Measurements from ENCODE around the gene PDPK1. TPM values are rescaled to one million over a fixed set of nuclear protein-coding genes. Genes with fewer than 3 reads are reported as not detected.
"Not testable (repeated sequence)": the region's sequence is repeated elsewhere in the genome, so short reads cannot be mapped to it uniquely, and the experiment has no call there.

PDPK1 gene
- total RNA-seq, 1 donor from 2014 or later, result 27.0 TPM

DNA sequence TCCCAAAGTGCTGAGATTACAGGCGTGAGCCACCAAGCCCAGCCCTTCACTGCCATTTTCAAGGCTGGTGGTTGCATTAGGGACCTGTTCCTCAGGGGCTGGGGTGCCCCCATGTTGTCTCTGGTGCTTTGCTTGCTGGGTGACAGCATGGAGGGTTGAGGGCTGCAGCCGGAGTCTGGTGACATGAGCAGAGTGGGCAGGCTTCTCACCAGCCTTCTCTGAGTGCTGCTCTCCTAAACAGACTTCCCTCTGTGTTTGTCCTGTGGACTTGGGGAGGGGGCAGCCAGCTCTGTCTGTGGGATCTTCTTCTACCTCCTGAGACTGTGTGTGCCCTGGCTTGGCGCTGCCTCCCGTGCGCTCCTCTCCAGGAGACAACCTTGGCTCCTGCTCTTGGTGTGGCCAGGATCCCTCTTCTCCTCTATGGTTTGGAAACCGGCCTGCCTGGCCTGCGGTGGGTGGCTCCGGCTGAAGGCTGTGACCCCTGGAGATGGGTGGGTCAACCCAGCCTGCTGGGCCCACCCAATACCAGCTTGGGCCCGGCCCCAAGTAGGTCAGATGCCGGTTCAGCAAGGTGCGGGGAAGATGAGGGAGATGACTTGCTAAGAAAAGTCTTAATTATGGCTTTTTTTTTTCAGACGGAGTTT lies 72.1 kb downstream of the PDPK1 start:
- DNase-seq (ENCODE audit: low read depth), result no peak
- TF ChIP-seq, protein P1, sequence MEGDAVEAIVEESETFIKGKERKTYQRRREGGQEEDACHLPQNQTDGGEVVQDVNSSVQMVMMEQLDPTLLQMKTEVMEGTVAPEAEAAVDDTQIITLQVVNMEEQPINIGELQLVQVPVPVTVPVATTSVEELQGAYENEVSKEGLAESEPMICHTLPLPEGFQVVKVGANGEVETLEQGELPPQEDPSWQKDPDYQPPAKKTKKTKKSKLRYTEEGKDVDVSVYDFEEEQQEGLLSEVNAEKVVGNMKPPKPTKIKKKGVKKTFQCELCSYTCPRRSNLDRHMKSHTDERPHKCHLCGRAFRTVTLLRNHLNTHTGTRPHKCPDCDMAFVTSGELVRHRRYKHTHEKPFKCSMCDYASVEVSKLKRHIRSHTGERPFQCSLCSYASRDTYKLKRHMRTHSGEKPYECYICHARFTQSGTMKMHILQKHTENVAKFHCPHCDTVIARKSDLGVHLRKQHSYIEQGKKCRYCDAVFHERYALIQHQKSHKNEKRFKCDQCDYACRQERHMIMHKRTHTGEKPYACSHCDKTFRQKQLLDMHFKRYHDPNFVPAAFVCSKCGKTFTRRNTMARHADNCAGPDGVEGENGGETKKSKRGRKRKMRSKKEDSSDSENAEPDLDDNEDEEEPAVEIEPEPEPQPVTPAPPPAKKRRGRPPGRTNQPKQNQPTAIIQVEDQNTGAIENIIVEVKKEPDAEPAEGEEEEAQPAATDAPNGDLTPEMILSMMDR (IDR thresholded peaks at IDR 0.05; ENCODE audit: insufficient read depth, low read length, poor library complexity, severe bottlenecking), result no peak
- Histone ChIP-seq H3K4me3 (ENCODE audit: low read depth, low read length) (no peak overlapping the region), H3K27me3 (ENCODE audit: control insufficient read depth, insufficient read depth, low read length) (no peaks in the 10 kb centered on the region), H3K36me3 (ENCODE audit: control insufficient read depth, insufficient read depth, low read length) (no peaks in the 10 kb centered on the region)

DNA sequence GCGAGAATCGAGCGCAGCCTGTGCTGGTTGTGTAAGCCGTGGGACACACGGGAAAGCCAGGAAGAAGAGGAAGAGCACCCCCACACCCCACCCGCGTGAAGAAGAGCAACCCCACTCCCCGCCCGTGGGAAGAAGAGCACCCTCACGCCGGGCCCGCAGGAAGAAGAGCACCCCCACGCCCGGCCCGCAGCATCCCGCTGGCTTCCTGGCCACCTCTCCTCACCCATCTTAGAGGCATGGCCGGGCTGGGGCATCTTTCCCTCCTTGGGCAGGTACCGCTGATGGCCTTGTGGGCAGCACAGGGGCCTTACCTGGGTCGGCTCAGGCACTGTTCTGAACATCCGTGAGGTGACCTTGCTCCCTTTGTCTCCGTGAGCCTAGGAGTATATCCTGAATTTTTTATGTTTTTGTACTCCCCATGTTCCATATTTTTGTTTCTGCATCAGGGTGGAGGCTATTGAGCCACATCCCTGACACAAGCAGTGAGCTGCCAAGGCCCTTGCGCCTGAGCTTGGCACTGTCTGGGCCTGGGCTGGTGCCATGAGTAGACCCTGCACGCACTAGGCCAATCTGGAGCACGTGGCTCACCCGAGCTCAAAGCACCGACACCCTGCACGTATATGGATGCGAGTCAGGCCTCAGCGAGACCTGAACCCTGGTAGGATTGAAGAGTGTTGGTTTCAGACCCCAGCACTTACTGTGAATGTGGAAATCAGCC lies 73.1 kb downstream of the PDPK1 start:
- DNase-seq (ENCODE audit: low read depth), result no peak

DNA sequence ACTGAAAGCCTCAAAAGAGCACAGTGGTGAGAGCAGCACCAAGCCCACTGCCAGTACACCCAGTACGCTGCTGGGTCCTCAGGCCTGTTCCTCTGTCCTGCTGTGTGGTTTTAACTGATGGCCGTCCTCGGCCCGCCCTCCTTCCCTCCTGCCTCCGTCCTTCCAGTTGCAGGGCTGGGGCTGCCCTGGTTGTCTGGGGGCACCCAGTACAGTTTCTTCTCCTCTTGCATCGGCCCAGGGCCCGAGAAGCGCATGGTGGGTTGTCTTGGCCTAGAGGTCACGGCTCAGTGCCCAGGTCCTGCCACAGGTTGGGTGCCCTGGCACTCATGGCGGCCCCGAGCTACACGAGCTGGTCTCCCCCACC lies 73.7 kb downstream of the PDPK1 start:
- TF ChIP-seq, protein P1 (IDR thresholded peaks at IDR 0.05; ENCODE audit: insufficient read depth, low read length, poor library complexity, severe bottlenecking), result no peak
- H3K27me3 ChIP-seq (ENCODE audit: control insufficient read depth, insufficient read depth, low read length), result no peaks in the 10 kb centered on the region
- no peak for DNase-seq (ENCODE audit: low read depth)
- H3K4me3 ChIP-seq (ENCODE audit: low read depth, low read length), result no peak overlapping the region
- no peaks in the 10 kb centered on the region for H3K36me3 ChIP-seq (ENCODE audit: control insufficient read depth, insufficient read depth, low read length)

More for the DNA sequence above, 73.1 kb downstream of the PDPK1 start:
- no peaks in the 10 kb centered on the region for H3K36me3 ChIP-seq (ENCODE audit: control insufficient read depth, insufficient read depth, low read length)
- TF ChIP-seq, protein P1 (IDR thresholded peaks at IDR 0.05; ENCODE audit: insufficient read depth, low read length, poor library complexity, severe bottlenecking), result no peak
- no peak overlapping the region for H3K4me3 ChIP-seq (ENCODE audit: low read depth, low read length)
- no peaks in the 10 kb centered on the region for H3K27me3 ChIP-seq (ENCODE audit: control insufficient read depth, insufficient read depth, low read length)

- not testable (repeated sequence) for H3K4me3 ChIP-seq (ENCODE audit: low read depth, low read length); H3K27me3 ChIP-seq (ENCODE audit: control insufficient read depth, insufficient read depth, low read length); H3K36me3 ChIP-seq (ENCODE audit: control insufficient read depth, insufficient read depth, low read length); DNase-seq (ENCODE audit: low read depth)
These were observed 74.1 kb downstream of the PDPK1 start for GRCh38 chr16:2611877-2612276.

DNA sequence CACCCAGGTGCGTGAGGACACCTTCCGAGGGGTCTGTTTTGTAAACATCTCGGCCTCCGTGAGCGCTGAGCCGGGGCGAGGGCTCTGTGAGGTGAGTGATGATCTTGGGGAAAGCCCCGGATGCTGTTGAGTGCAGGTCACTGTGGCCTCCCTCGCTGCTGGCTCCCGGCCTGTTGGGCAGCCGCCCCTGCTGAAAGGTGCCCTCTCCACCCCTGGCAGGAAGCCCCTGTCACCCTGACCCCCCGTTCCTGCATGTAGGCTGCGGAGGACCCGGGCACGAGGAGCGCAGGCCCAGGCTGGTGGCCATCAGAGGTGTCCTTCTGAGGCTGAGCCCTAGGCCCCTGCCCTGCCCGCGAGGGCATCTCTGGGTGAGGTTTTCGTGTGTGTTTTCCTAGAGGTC lies 75.4 kb downstream of the PDPK1 start:
- not testable (repeated sequence) for DNase-seq (ENCODE audit: low read depth); H3K36me3 ChIP-seq (ENCODE audit: control insufficient read depth, insufficient read depth, low read length); H3K4me3 ChIP-seq (ENCODE audit: low read depth, low read length); H3K27me3 ChIP-seq (ENCODE audit: control insufficient read depth, insufficient read depth, low read length)

- H3K27me3 ChIP-seq (ENCODE audit: control insufficient read depth, insufficient read depth, low read length), result no peaks in the 10 kb centered on the region
- H3K36me3 ChIP-seq (ENCODE audit: control insufficient read depth, insufficient read depth, low read length), result no peaks in the 10 kb centered on the region
- no peak for DNase-seq (ENCODE audit: low read depth)
- TF ChIP-seq, protein P1 (IDR thresholded peaks at IDR 0.05; ENCODE audit: insufficient read depth, low read length, poor library complexity, severe bottlenecking), result no peak
- H3K4me3 ChIP-seq (ENCODE audit: low read depth, low read length), result no peak overlapping the region
These were observed 77.0 kb downstream of the PDPK1 start for GRCh38 chr16:2614761-2615191.

DNA sequence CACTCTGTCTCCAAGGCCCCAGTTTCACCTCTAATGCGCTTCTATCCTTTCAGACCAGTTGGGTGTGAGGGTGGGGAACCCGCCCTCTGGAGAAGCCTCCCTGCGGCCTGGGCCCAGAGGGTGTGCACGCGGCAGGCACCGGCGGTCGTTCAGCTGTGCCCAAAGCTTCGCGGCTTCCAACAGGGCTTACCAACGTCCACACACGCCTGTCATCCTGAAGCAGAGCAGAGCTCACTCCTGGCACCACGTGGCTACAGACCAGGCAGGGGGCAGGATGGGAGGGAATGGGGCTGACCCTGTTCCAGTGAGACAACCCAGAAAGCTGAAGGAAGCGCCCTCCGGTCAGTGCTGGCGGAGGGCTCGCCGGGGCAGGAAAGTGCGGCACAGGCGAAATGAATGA lies 81.1 kb downstream of the PDPK1 start:
- not testable (repeated sequence) for DNase-seq (ENCODE audit: low read depth); H3K27me3 ChIP-seq (ENCODE audit: control insufficient read depth, insufficient read depth, low read length); H3K36me3 ChIP-seq (ENCODE audit: control insufficient read depth, insufficient read depth, low read length); H3K4me3 ChIP-seq (ENCODE audit: low read depth, low read length)

DNA sequence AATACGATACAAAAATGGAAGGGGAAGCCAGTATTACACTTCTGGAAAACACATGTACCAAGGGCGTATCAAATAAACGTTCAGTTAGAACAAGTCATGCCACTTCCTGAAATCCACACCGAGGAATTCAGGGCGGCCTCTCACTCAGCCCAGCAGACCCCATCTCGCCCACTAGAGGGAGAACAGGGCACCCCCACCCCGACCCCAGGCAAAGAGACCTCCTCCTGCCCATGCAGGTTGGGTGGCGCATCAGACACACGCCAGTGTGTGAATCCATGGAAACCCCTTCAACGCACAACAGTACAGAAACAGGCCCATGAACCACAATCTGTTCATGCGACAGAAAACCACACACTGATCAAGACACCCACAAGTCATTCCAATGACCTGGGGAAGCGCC lies 81.8 kb downstream of the PDPK1 start:
- not testable (repeated sequence) for H3K27me3 ChIP-seq (ENCODE audit: control insufficient read depth, insufficient read depth, low read length); H3K4me3 ChIP-seq (ENCODE audit: low read depth, low read length); H3K36me3 ChIP-seq (ENCODE audit: control insufficient read depth, insufficient read depth, low read length); DNase-seq (ENCODE audit: low read depth)

DNA sequence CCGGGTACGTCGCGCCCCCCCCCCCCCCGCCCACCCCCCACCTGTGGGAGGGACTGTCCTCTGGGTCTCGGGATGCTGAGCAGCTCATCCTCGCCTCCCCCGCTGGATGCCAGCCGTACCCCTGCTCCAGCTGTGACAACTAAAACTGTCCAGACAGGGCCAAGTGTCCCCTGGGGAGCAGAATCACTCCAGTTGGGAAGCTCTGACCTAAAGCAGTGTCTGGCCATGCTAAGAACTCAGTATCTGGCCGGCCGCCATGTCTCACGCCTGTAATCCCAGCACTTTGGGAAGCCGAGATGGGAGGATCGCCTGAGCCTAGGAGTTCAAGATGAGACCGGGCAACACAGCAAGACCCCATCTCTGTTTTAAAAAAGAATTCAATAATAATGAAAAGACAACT lies 83.0 kb downstream of the PDPK1 start:
- not testable (repeated sequence) for DNase-seq (ENCODE audit: low read depth); H3K4me3 ChIP-seq (ENCODE audit: low read depth, low read length); H3K27me3 ChIP-seq (ENCODE audit: control insufficient read depth, insufficient read depth, low read length); H3K36me3 ChIP-seq (ENCODE audit: control insufficient read depth, insufficient read depth, low read length)

- not testable (repeated sequence) for H3K27me3 ChIP-seq (ENCODE audit: control insufficient read depth, insufficient read depth, low read length); H3K4me3 ChIP-seq (ENCODE audit: low read depth, low read length); H3K36me3 ChIP-seq (ENCODE audit: control insufficient read depth, insufficient read depth, low read length); DNase-seq (ENCODE audit: low read depth)
These were observed 83.6 kb downstream of the PDPK1 start for GRCh38 chr16:2621395-2621794.

- DNase-seq (ENCODE audit: low read depth); H3K4me3 ChIP-seq (ENCODE audit: low read depth, low read length); H3K36me3 ChIP-seq (ENCODE audit: control insufficient read depth, insufficient read depth, low read length); H3K27me3 ChIP-seq (ENCODE audit: control insufficient read depth, insufficient read depth, low read length): not testable (repeated sequence)
These were observed 89.3 kb downstream of the PDPK1 start for GRCh38 chr16:2627075-2627474.

Measured in kidney epithelial cell (primary cell).